WTC11 (cell line): ENCODE measurements around the gene KCNJ4.

Experiments used
- ATF3 ChIP-seq: sonication (generic); formaldehyde crosslinking; conservative IDR thresholded peaks from 2 replicates; pipeline ENCODE4 v1.8.1; 2022; ENCODE audit warnings: mild to moderate bottlenecking, missing genetic modification reagents
- CTCF ChIP-seq: fragments of 200-600 bp; IDR thresholded peaks from 2 replicates; pipeline ENCODE4 v1.8.0; 2022; ENCODE audit warnings: antibody characterized with exemption
- ELF4 ChIP-seq: sonication (generic); formaldehyde crosslinking; IDR thresholded peaks from 2 replicates; pipeline ENCODE4 v1.8.1; 2022; ENCODE audit warnings: low read depth, mild to moderate bottlenecking, moderate library complexity, missing genetic modification reagents
- MAX ChIP-seq: sonication (generic); formaldehyde crosslinking; IDR thresholded peaks from 2 replicates; pipeline ENCODE4 v1.8.0; 2022; ENCODE audit warnings: mild to moderate bottlenecking, missing genetic modification reagents
- MLX ChIP-seq: sonication (generic); formaldehyde crosslinking; IDR thresholded peaks from 2 replicates; pipeline ENCODE4 v1.8.1; 2023; ENCODE audit warnings: mild to moderate bottlenecking, missing genetic modification reagents, moderate library complexity
- PREB ChIP-seq: sonication (generic); formaldehyde crosslinking; IDR thresholded peaks from 2 replicates; pipeline ENCODE4 v1.8.1; 2022; ENCODE audit warnings: mild to moderate bottlenecking, missing genetic modification reagents, moderate library complexity, borderline replicate concordance

- TF ChIP-seq ELF4 (CRISPR knock-in tag) (no peak), MLX (CRISPR knock-in tag) (no peak), CTCF (no peak), ATF3 (no peak), PREB (CRISPR knock-in tag) (no peak), MAX (no peak)
These were observed 18.2 kb downstream of the KCNJ4 start for GRCh38 chr22:38436629-38437395.
